Skeletal muscle satellite cell (primary cell): ENCODE data around the gene P2RX4.
"Not testable (repeated sequence)": the region's sequence is repeated elsewhere in the genome, so short reads cannot be mapped to it uniquely, and the experiment has no call there.

Experiments
- H3K27me3 ChIP-seq: 2 replicates; pipeline ENCODE4 v1.7.0; 2013; ENCODE audit warnings: low read length; ENCODE audit not compliant: control insufficient read depth, insufficient read depth
- H3K36me3 ChIP-seq: 2 replicates; pipeline ENCODE4 v1.7.0; 2013; ENCODE audit warnings: mild to moderate bottlenecking, control low read depth, low read length; ENCODE audit not compliant: insufficient read depth
- H3K4me1 ChIP-seq: 2 replicates; pipeline ENCODE4 v1.7.0; 2013; ENCODE audit warnings: low read length; ENCODE audit not compliant: control insufficient read depth, insufficient read depth
- H3K4me2 ChIP-seq: 2 replicates; pipeline ENCODE4 v1.7.0; 2013; ENCODE audit warnings: mild to moderate bottlenecking, low read length
- H3K4me3 ChIP-seq: 2 replicates; pipeline ENCODE4 v1.7.0; 2013; ENCODE audit warnings: low read length
- H3K9ac ChIP-seq: 2 replicates; pipeline ENCODE4 v1.7.0; 2013; ENCODE audit warnings: mild to moderate bottlenecking, low read depth, low read length, moderate library complexity
- H3K9me3 ChIP-seq: replicated peaks from 2 replicates; pipeline ENCODE4 v1.7.0; 2013; ENCODE audit warnings: mild to moderate bottlenecking, control low read depth, low read length

The P2RX4 gene

DNA sequence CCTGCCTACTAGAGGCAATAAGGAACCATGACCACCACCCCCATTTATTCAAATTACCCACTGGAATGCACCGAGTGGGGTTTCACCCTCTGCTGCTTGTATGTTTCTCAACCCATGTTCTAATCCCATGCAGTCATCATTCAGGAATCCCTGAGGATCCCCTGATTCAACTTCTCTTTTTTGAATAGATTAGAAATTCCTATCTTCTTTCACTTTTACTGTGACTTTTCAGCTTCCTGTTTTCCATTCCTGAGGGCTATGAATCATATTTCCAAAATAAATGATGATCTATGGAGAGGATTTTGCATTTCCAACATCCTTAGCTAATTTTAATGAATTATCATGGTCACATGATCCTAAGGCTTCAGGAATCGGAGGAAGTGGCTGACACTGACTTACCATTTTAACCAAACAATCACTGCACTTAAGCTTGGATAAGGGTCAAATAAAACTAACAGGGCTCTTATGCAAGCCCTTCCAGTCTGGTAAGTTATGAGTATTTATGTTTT is 19.4 kb upstream of the P2RX4 start:
- Histone ChIP-seq H3K9me3 (no peaks in the 10 kb centered on the region), H3K9ac (peak overlapping the region; percentile 53), H3K4me1 (peaks cover 12% of the 10 kb centered on the region), H3K4me3 (peak overlapping the region; percentile 59), H3K27me3 (no peaks in the 10 kb centered on the region), H3K4me2 (peak overlapping the region; percentile 51), H3K36me3 (no peaks in the 10 kb centered on the region)

DNA sequence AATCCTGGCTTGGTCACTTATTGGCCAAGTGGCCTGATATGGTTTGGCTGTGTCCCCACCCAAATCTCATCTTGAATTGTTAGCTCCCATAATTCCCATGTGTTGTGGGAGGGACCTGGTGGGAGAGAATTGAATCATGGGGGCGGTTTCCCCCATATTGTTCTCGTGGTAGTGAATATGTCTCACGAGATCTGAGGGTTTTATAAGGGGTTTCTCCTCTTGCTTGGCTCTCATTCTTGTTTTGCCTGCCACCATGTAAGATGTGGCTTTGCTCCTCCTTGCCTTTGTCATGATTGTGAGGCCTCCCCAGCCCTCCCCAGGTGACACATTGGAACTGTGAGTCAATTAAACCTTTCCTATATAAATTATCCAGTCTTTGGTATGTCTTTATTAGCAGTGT is 18.8 kb upstream of the P2RX4 start:
- H3K4me1 ChIP-seq: peaks cover 12% of the 10 kb centered on the region
- H3K9me3 ChIP-seq: no peaks in the 10 kb centered on the region
- H3K36me3 ChIP-seq: no peaks in the 10 kb centered on the region
- peak overlapping the region; percentile 53 for H3K9ac ChIP-seq
- H3K4me3 ChIP-seq: peak overlapping the region; percentile 59
- peak overlapping the region; percentile 51 for H3K4me2 ChIP-seq
- H3K27me3 ChIP-seq: no peaks in the 10 kb centered on the region

DNA sequence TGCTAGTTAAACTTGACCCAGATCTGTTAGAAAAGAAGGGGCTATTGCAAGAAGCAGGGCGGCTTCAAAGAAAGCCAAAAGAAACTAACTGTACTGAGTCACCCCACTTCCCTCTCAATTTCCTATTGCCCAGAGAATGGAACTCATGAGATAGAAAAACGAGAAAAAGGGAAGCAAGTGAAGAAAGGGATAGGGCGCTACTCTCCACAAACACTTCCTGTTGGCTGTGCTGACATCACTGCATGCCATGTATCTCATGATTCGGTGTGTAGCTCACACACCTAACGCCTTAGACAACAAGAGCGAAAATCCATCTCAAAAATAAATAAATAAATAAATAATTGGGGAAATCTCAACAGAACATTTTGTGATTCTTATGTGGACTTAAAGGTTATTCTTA is 13.0 kb upstream of the P2RX4 start:
- Histone ChIP-seq H3K4me2 (no peak overlapping the region), H3K4me3 (no peak overlapping the region), H3K9ac (no peak overlapping the region), H3K4me1 (peaks cover 4% of the 10 kb centered on the region), H3K9me3 (no peaks in the 10 kb centered on the region), H3K27me3 (peaks cover 5% of the 10 kb centered on the region), H3K36me3 (no peaks in the 10 kb centered on the region)

DNA sequence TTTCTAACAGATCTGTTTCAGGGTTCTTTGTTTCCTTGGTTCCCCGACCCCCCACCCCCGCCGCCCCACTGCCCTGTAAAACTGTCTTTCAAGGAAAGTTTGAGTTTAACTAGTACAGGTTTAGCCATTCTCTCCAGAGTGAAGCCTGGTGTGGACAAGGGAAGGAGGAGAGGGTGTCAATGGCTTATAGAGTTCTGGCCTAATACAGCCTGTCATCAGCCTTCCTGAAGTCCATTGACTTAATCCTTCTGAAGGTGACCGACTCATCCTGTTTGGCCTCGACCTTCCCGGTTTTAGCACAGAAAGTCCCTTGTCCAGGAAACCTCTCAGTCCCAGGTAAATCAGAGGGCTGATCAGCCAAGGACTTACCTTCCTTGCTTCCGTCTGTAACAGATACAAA is 11.0 kb upstream of the P2RX4 start:
- H3K9ac ChIP-seq: no peak overlapping the region
- H3K4me3 ChIP-seq: no peak overlapping the region
- no peaks in the 10 kb centered on the region for H3K9me3 ChIP-seq
- H3K27me3 ChIP-seq: peaks cover 5% of the 10 kb centered on the region
- H3K4me2 ChIP-seq: no peak overlapping the region
- H3K36me3 ChIP-seq: no peaks in the 10 kb centered on the region
- no peaks in the 10 kb centered on the region for H3K4me1 ChIP-seq

DNA sequence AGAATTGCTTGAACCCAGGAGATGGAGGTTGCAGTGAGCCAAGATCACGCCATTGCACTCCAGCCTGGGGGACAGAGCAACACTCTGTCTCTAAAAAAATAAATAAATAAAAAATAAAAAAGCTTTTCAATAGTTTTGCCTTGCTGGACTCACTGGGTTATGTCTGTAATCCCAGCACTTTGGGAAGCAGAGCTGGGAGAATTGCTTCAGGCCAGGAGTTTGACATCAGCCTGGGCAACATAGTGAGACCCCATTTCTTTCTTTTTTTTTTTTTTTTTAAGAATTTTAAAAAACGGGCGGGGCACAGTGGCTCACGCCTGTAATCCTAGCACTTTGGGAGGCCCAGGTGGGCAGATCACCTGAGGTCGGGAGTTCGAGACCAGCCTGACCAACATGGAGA is 8.8 kb upstream of the P2RX4 start:
- H3K4me2 ChIP-seq, H3K36me3 ChIP-seq, H3K4me3 ChIP-seq, H3K9ac ChIP-seq, H3K9me3 ChIP-seq, H3K4me1 ChIP-seq, H3K27me3 ChIP-seq: not testable (repeated sequence)

- no peak overlapping the region for H3K9ac ChIP-seq
- H3K4me3 ChIP-seq: no peak overlapping the region
- H3K27me3 ChIP-seq: peaks cover 3% of the 10 kb centered on the region
- H3K36me3 ChIP-seq: no peaks in the 10 kb centered on the region
- H3K4me2 ChIP-seq: no peak overlapping the region
- no peaks in the 10 kb centered on the region for H3K4me1 ChIP-seq
- H3K9me3 ChIP-seq: no peaks in the 10 kb centered on the region
Measured at GRCh38 chr12:121202407-121203355, 7.2 kb upstream of the P2RX4 start.

DNA sequence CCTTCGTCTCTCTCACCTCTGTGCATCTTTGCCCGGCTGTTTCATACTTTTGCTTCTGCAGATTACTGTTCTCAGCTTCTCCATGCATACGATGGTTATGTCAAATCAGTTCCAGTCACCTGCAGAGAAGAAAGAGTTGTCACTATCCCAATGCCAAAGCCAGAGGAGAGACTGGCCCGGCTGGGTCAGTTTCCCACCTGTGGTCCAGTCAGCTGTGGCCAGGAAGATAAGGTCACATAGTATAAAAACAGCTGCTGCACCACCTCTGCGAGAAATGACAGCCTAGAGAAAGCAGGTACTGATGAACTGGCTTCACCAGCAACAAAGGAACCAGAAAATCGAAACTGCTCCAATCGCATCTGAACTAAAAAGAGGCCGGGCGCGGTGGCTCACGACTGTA is 6.4 kb upstream of the P2RX4 start:
- H3K9ac ChIP-seq: no peak overlapping the region
- no peak overlapping the region for H3K4me3 ChIP-seq
- no peaks in the 10 kb centered on the region for H3K9me3 ChIP-seq
- H3K4me2 ChIP-seq: no peak overlapping the region
- no peaks in the 10 kb centered on the region for H3K36me3 ChIP-seq
- no peaks in the 10 kb centered on the region for H3K27me3 ChIP-seq
- H3K4me1 ChIP-seq: no peaks in the 10 kb centered on the region

GRCh38 chr12:121205491-121205890 is 4.4 kb upstream of the P2RX4 start:
- no peaks in the 10 kb centered on the region for H3K36me3 ChIP-seq
- H3K4me1 ChIP-seq: peaks cover under 1% of the 10 kb centered on the region
- H3K4me2 ChIP-seq: no peak overlapping the region
- H3K4me3 ChIP-seq: no peak overlapping the region
- H3K9ac ChIP-seq: no peak overlapping the region
- H3K9me3 ChIP-seq: no peaks in the 10 kb centered on the region
- H3K27me3 ChIP-seq: no peaks in the 10 kb centered on the region

- not testable (repeated sequence) for H3K4me2 ChIP-seq, H3K27me3 ChIP-seq, H3K9ac ChIP-seq, H3K36me3 ChIP-seq, H3K4me3 ChIP-seq, H3K4me1 ChIP-seq, H3K9me3 ChIP-seq
Measured at GRCh38 chr12:121208571-121208970, 1.4 kb upstream of the P2RX4 start.

DNA sequence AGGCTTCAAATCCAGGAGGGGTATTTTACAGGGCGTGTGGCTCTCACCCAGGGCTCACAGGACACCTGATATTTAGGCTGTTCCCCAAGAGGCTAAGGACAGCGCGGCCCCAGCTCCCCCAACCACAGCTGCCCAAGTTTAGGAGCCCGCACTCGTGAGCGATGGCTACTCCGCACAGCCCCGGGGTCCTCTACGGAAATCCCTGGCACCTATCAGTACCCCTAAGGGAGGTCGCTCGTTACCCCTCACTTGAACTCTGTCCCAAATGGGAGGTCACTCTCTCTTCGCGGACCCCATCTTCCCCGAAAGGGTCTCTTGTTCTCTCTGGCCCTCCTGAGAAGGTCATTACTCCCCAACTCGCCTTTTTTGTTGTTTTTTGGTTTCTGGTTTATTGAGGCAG is 708 bp upstream of the P2RX4 start:
- Histone ChIP-seq H3K4me1 (peaks cover 6% of the 10 kb centered on the region), H3K9me3 (no peaks in the 10 kb centered on the region), H3K36me3 (no peaks in the 10 kb centered on the region), H3K4me2 (peak overlapping the region; percentile 94), H3K4me3 (no peak overlapping the region), H3K27me3 (no peaks in the 10 kb centered on the region), H3K9ac (no peak overlapping the region)

DNA sequence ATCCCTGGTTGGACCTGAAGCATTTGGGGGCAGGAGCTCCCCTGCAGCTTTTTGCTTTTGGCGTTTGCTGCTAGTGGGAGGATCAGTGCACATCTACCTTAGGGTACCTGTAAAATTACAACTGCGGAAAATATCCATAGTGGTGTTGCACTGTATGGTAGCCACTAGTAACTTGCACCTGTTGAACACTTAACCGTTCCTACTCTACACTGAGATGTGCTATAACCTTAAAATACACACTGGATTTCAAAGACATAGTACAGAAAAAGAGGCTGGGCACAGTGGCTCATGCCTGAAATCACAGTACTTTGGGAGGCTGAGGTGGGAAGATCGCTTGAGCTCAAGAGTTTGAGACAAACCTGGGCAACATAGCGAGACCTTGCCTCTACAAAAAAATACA is 2.9 kb downstream of the P2RX4 start:
- H3K27me3 ChIP-seq: no peaks in the 10 kb centered on the region
- H3K4me2 ChIP-seq: no peak overlapping the region
- no peaks in the 10 kb centered on the region for H3K36me3 ChIP-seq
- H3K4me1 ChIP-seq: peaks cover 14% of the 10 kb centered on the region
- H3K9me3 ChIP-seq: no peaks in the 10 kb centered on the region
- H3K4me3 ChIP-seq: no peak overlapping the region
- no peak overlapping the region for H3K9ac ChIP-seq
